K562 treated with DMSO at 1 percent for 12 hours (cell line): ENCODE data around the gene IDH1. TPM values are rescaled to one million over a fixed set of nuclear protein-coding genes. Genes with fewer than 3 reads are reported as not detected.

Experiments used
- total RNA-seq: library from RNA; unstranded; fragments of 300-600 nt; gene quantifications from 2 replicates; pipeline ENCODE4 v1.2.3, GENCODE V29; 2022; ENCODE audit not compliant: insufficient read depth

IDH1 gene
- 104 and 195 TPM in 2 replicates for total RNA-seq

DNA sequence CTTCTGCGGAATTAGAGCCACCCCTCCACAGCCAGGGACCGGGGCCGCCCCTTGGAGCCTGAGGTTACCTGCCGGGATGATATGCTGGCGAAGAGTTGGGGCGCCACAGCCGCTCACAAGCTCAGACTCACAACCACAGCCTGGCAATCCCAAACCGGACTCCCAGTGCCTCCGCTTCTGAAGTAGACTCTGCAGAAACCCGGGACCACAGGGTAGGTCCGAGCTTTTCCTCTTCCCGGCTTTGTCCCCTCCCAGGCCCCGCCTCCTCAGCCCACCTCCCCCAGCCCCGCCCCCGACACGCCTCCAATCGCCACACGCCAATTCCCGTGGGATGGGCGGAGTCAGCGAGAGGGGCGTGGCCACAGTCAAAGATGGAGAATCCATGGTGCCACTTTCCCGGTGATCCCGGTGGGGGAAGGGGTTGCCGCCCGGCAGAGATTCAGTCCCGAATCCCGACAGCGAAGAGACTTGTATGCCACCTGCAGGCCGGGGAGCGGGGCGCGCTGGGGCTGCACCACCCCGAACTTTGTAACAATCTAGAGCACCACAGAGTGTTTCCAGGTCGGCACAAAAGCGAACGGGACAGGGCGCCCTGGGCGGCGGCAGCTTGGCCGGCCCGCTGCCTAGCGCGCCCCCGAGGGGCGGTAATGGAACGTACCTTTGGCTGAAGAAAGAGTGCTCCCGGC is at the start of gene IDH1:
Gene IDH1, minus strand, starts transcription at position 201 of the 686 bp plus-strand sequence. CDS start 3,520 bp downstream, outside the sequence.

DNA sequence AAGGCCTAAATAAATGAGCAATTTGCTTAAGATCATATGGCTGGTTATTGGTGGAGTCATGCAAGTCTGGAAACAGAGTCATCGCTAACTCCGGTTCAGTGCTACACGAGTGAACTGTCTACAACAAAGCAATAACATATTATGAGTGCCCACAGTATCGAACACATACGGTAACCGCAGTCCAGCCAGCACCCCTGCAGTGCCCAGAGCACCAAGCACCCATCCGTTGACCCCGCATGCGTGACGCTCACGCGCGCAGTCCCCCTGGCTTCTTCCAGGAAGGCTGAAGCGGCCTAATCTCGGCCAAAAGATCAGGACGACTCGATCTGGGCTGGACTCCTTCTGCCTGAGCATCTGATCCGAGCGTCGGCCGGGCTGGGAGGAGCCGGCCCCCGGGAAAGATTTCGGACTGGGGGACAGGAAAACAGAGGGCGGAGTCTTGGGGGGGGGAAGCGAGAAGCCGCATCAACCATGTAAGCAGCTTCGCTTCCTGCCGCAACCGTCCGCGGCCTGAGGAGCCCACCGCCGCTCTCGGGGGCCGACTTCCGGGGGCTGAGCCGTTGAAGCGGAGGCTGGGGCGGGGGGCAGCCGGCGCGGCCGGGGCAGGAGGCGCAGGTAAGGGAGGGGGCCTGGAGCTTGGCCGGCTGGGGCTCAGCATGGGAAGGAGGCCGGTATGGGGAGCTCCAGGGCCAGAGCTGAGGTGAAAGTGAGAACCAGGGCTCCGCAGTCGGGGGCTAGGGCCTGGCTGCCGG is 11.1 kb upstream of the IDH1 start, which contains the start of gene PIKFYVE:
Gene PIKFYVE, plus strand, starts transcription at position 455 of the 752 bp plus-strand sequence. CDS start 5,265 bp downstream, outside the sequence.

DNA sequence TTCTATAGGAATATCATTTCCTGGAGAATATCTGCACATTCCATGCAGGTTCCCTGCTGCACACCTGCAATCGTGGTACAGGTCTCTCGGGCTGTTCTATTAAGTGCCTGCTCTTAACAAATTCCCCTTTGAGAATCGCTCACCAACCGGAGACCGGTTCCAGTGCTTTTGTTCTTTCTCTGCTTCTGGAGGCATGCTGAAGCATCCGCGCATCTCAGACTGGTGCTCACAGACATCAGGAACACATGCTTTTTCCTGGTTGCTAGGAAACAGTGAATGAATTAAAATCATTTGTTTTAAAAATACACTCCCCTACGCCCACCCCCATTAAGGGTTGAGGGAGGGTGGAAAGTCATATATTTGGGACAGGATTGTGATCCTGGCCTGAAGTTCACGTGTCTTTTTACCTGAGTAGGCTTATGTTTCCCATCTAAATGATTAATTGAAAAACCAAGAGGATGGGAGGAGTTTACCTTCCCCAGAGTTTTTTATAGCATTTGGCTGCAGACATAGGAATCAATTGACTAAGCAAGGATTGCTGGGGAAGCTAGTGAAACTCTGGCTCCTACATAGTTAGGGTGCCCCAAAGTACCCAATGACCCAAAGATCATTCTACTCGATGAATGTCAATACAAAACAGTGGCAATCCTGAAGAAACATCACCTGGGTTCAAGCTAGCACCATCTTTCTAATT is 64.9 kb downstream of the IDH1 start, which contains the start of gene C2orf80:
Gene C2orf80, minus strand, starts transcription at position 221 of the 694 bp plus-strand sequence. CDS start 3,044 bp downstream, outside the sequence.

Other genes with a start within 250 kb of the IDH1 start
- gene PLEKHM3, start 229.5 kb downstream of the IDH1 start, total RNA-seq, result 0.41 and 2.9 TPM in 2 replicates
- gene CRYGD, start 130.5 kb downstream of the IDH1 start, total RNA-seq, result not detected in 2 replicates
- gene CRYGC, start 125.2 kb downstream of the IDH1 start, total RNA-seq, result not detected in 2 replicates
- gene CRYGB, start 108.9 kb downstream of the IDH1 start, total RNA-seq, result not detected in 2 replicates
- gene CRYGA, start 91.5 kb downstream of the IDH1 start, total RNA-seq, result not detected in 2 replicates
- not detected in 2 replicates for gene C2orf80, start 65.0 kb downstream of the IDH1 start, total RNA-seq
- gene PIKFYVE, start 11.2 kb upstream of the IDH1 start, total RNA-seq, result 2.1 and 14.3 TPM in 2 replicates
- 2.1 TPM in 1 of 2 replicates, not detected in the other for gene PTH2R, start 151.7 kb upstream of the IDH1 start, total RNA-seq